Parathyroid adenoma (tissue), 2 donors: ENCODE data around the gene DGKB.

ENCODE experiments used
- H2AFZ ChIP-seq: fragments of 300-600 bp; sonication (generic); one replicate; pipeline ENCODE4 v1.7.0; 2017; ENCODE audit warnings: antibody characterized with exemption, mild to moderate bottlenecking
- H3K27ac ChIP-seq: fragments of 300-600 bp; sonication (generic); one replicate; pipeline ENCODE4 v1.7.0; 2017
- H3K27me3 ChIP-seq: fragments of 300-600 bp; sonication (generic); one replicate; pipeline ENCODE4 v1.7.0; 2017; ENCODE audit warnings: low read length; ENCODE audit not compliant: control insufficient read depth, insufficient read depth
- H3K36me3 ChIP-seq: fragments of 300-600 bp; sonication (generic); one replicate; pipeline ENCODE4 v1.7.0; 2017; ENCODE audit warnings: low read length; ENCODE audit not compliant: control insufficient read depth, insufficient read depth
- H3K4me1 ChIP-seq: fragments of 300-600 bp; sonication (generic); one replicate; pipeline ENCODE4 v1.7.0; 2017; ENCODE audit warnings: control low read depth
- H3K4me2 ChIP-seq: fragments of 300-600 bp; sonication (generic); one replicate; pipeline ENCODE4 v1.7.0; 2017; ENCODE audit warnings: low read length
- H3K4me3 ChIP-seq: fragments of 300-600 bp; sonication (generic); one replicate; pipeline ENCODE4 v1.7.0; 2017; ENCODE audit warnings: low read depth, low read length
- H3K79me2 ChIP-seq: fragments of 300-600 bp; sonication (generic); one replicate; pipeline ENCODE4 v1.7.0; 2017; ENCODE audit warnings: control low read depth
- H3K9ac ChIP-seq: fragments of 300-600 bp; sonication (generic); one replicate; pipeline ENCODE4 v1.7.0; 2017; ENCODE audit warnings: mild to moderate bottlenecking
- H3K9me3 ChIP-seq: fragments of 300-600 bp; sonication (generic); one replicate; pipeline ENCODE4 v1.7.0; 2017; ENCODE audit warnings: low read length; ENCODE audit not compliant: control insufficient read depth
- TF ChIP-seq, protein P1 (sequence below): fragments of 300-600 bp; sonication (generic); IDR thresholded peaks from one replicate; pipeline ENCODE4 v1.7.0; 2017; ENCODE audit warnings: antibody characterized with exemption, mild to moderate bottlenecking
- donor health status: primary hyperparathyroidism.

Gene DGKB

DNA sequence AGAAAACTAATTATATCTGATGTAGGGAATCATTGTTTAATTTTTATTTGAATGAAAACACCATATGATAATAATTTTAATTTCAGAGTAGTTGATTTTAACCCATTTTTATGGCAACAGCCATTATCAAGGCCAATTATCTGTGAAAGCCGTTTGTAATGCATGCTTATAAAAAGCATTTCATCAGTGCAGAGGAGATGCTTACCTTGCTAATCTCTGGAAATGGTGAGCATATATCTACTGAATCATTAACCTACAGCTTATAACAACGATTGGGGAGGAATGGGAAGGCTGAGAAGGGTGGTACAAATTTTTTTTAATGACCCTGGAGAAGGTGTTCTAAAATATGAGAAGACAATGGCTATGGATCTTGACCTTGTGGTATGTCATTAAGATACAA is 235.6 kb downstream of the DGKB start:
- H3K4me2 ChIP-seq, result no peak overlapping the region
- H2AFZ ChIP-seq, result no peak overlapping the region
- H3K27ac ChIP-seq, result no peak overlapping the region
- TF ChIP-seq, protein P1, sequence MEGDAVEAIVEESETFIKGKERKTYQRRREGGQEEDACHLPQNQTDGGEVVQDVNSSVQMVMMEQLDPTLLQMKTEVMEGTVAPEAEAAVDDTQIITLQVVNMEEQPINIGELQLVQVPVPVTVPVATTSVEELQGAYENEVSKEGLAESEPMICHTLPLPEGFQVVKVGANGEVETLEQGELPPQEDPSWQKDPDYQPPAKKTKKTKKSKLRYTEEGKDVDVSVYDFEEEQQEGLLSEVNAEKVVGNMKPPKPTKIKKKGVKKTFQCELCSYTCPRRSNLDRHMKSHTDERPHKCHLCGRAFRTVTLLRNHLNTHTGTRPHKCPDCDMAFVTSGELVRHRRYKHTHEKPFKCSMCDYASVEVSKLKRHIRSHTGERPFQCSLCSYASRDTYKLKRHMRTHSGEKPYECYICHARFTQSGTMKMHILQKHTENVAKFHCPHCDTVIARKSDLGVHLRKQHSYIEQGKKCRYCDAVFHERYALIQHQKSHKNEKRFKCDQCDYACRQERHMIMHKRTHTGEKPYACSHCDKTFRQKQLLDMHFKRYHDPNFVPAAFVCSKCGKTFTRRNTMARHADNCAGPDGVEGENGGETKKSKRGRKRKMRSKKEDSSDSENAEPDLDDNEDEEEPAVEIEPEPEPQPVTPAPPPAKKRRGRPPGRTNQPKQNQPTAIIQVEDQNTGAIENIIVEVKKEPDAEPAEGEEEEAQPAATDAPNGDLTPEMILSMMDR, result no peak
- no peaks in the 10 kb centered on the region for H3K9me3 ChIP-seq
- H3K4me1 ChIP-seq, result no peaks in the 10 kb centered on the region
- H3K4me3 ChIP-seq, result no peak overlapping the region
- no peaks in the 10 kb centered on the region for H3K36me3 ChIP-seq
- H3K9ac ChIP-seq, result no peak overlapping the region
- H3K79me2 ChIP-seq, result no peaks in the 10 kb centered on the region
- no peaks in the 10 kb centered on the region for H3K27me3 ChIP-seq

DNA sequence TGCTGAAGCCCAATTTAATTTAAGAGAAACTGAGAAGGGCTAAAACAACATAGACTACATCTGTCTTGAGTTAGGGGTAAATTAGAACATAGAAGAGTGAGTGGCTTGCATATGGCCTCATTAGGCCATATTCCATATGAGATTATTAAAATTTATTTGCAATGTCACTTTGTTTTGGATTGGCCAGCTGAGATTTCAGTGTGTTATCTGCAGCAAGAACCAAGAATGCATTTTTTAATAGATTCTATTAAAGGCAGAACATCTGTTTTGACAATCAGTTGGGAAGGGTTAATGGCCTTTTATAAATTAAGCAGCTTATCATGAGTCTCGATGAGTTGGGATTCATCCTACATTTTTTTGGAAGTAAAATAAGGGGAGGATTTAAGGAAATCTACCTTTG is 236.2 kb downstream of the DGKB start:
- no peaks in the 10 kb centered on the region for H3K4me1 ChIP-seq
- TF ChIP-seq, protein P1, result no peak
- H3K27me3 ChIP-seq, result no peaks in the 10 kb centered on the region
- no peak overlapping the region for H2AFZ ChIP-seq
- no peak overlapping the region for H3K27ac ChIP-seq
- H3K4me2 ChIP-seq, result no peak overlapping the region
- H3K79me2 ChIP-seq, result no peaks in the 10 kb centered on the region
- H3K9ac ChIP-seq, result no peak overlapping the region
- no peak overlapping the region for H3K4me3 ChIP-seq
- no peaks in the 10 kb centered on the region for H3K9me3 ChIP-seq
- no peaks in the 10 kb centered on the region for H3K36me3 ChIP-seq

DNA sequence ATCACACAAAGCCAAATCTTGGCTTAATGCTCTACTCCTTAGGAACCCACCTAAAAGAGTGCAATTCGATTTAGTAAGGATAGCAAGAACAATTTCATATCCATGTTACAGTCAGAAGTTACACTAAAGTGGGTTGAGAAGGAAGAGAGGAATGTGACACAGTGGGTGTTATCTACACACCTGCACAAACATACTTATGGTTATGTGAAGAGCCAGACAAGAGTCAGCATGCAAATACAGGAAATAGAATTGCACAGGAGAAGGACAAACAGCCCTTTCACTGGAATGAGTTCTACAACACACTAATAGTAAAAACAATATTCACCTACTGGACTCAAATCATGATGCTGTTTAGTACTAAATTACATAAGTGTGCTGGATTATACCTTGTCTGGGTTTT is 262.8 kb downstream of the DGKB start:
- H3K79me2 ChIP-seq, result no peaks in the 10 kb centered on the region
- H3K27me3 ChIP-seq, result no peaks in the 10 kb centered on the region
- H2AFZ ChIP-seq, result no peak overlapping the region
- no peak overlapping the region for H3K9ac ChIP-seq
- no peaks in the 10 kb centered on the region for H3K36me3 ChIP-seq
- H3K27ac ChIP-seq, result no peak overlapping the region
- H3K4me1 ChIP-seq, result no peaks in the 10 kb centered on the region
- H3K4me2 ChIP-seq, result no peak overlapping the region
- no peak overlapping the region for H3K4me3 ChIP-seq
- TF ChIP-seq, protein P1, result no peak
- no peaks in the 10 kb centered on the region for H3K9me3 ChIP-seq

DNA sequence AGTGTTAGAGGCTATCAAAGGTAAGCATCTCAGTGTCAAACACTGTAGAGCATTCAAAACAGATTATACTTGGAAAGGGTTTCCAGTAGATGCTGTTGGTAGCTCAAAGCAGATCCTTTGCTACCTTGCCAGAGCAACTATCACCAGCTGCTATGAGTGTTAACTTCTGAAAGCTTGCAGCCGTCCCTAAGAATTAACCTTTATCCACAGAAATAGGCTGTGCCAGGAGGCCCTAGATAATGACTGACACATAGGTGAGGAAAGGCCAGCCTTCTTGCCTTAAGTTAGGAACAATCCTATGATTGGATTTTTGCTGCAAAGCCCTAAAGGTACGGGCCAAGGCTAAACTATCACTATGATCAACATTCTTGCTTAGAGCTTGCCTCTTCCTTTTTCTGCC is 263.2 kb downstream of the DGKB start:
- no peaks in the 10 kb centered on the region for H3K27me3 ChIP-seq
- no peak overlapping the region for H2AFZ ChIP-seq
- no peak overlapping the region for H3K4me3 ChIP-seq
- TF ChIP-seq, protein P1, result no peak
- no peak overlapping the region for H3K4me2 ChIP-seq
- no peaks in the 10 kb centered on the region for H3K4me1 ChIP-seq
- no peak overlapping the region for H3K9ac ChIP-seq
- no peaks in the 10 kb centered on the region for H3K9me3 ChIP-seq
- no peaks in the 10 kb centered on the region for H3K36me3 ChIP-seq
- no peak overlapping the region for H3K27ac ChIP-seq
- H3K79me2 ChIP-seq, result no peaks in the 10 kb centered on the region

DNA sequence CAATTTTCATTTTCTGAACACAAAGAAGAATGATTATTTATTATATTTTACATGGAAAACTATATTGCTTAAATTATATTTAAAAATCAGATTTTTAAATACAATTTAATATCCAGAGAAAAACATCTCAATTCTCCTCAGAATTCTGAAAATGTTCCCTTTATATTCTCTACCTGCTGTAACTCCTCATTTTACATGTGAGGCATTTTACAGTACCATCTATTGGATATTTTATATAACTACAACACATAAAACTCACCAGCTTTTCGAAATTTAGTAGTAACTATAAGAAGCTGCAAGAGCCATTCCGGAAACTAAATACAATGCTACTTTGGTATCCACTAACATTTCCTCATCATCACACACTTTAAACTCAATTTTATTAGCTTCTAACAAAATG is 264.6 kb downstream of the DGKB start:
- Histone ChIP-seq H2AFZ (no peak overlapping the region), H3K4me1 (no peaks in the 10 kb centered on the region), H3K27ac (no peak overlapping the region)

More for the DNA sequence above, 264.6 kb downstream of the DGKB start:
- Histone ChIP-seq H3K27me3 (no peaks in the 10 kb centered on the region), H3K79me2 (no peaks in the 10 kb centered on the region), H3K9ac (no peak overlapping the region), H3K9me3 (no peaks in the 10 kb centered on the region), H3K4me3 (no peak overlapping the region), H3K36me3 (no peaks in the 10 kb centered on the region), H3K4me2 (no peak overlapping the region)
- TF ChIP-seq, protein P1, result no peak
